ENCODE results near the gene HPCAL1.

HPCAL1 gene

GRCh38 chr2:10301941-10302478 is 694 bp upstream of the HPCAL1 start:
- peak overlapping the region; percentile 49; the same call in 1 of the 2 replicates for H3K4me3 ChIP-seq (ENCODE audit: low read depth, low read length)
- no peak for TF ChIP-seq CTCF (IDR thresholded peaks at IDR 0.05; ENCODE audit: low read depth, low read length)

- peak overlapping the region; percentile 82 for H3K4me3 ChIP-seq (ENCODE audit: low read depth, low read length)
- no peak for TF ChIP-seq CTCF (IDR thresholded peaks at IDR 0.05; ENCODE audit: low read depth, low read length)
Observed at GRCh38 chr2:10303181-10303693, 533 bp downstream of the HPCAL1 start.

GRCh38 chr2:10303694-10304378 is 1.1 kb downstream of the HPCAL1 start:
- peak overlapping the region; percentile 82 for H3K4me3 ChIP-seq (ENCODE audit: low read depth, low read length)
- TF ChIP-seq CTCF (IDR thresholded peaks at IDR 0.05; ENCODE audit: low read depth, low read length), result no peak; the same call in 1 of the 2 replicates

- TF ChIP-seq CTCF (IDR thresholded peaks at IDR 0.05; ENCODE audit: low read depth, low read length), result no peak
- peak overlapping the region; percentile 82 for H3K4me3 ChIP-seq (ENCODE audit: low read depth, low read length)
Observed at GRCh38 chr2:10304458-10305253, 2.0 kb downstream of the HPCAL1 start.

- no peak for TF ChIP-seq CTCF (IDR thresholded peaks at IDR 0.05; ENCODE audit: low read depth, low read length)
Observed at GRCh38 chr2:10305254-10305635, 2.5 kb downstream of the HPCAL1 start.

GRCh38 chr2:10305715-10306114 is 3.0 kb downstream of the HPCAL1 start:
- no peak overlapping the region for H3K4me3 ChIP-seq (ENCODE audit: low read depth, low read length)
- TF ChIP-seq CTCF (IDR thresholded peaks at IDR 0.05; ENCODE audit: low read depth, low read length), result no peak

More at GRCh38 chr2:10305254-10305635, 2.5 kb downstream of the HPCAL1 start:
- H3K4me3 ChIP-seq (ENCODE audit: low read depth, low read length), result no peak overlapping the region; the same call in 1 of the 2 replicates

All from WI38 (cell line).